Hematopoietic multipotent progenitor cell treated with erythropoietin and hydrocortisone succinate and interleukin-3 and kit ligand, for 6 days (in vitro differentiated cells): ENCODE measurements around the gene CHST7.

Experiments used
- DNase-seq: peaks from one replicate; pipeline ENCODE4 v3.0.0-alpha.2; 2015

The CHST7 gene

GRCh38 chrX:46610070-46610658, 36.6 kb downstream of the CHST7 start:
- no peak for DNase-seq

DNA sequence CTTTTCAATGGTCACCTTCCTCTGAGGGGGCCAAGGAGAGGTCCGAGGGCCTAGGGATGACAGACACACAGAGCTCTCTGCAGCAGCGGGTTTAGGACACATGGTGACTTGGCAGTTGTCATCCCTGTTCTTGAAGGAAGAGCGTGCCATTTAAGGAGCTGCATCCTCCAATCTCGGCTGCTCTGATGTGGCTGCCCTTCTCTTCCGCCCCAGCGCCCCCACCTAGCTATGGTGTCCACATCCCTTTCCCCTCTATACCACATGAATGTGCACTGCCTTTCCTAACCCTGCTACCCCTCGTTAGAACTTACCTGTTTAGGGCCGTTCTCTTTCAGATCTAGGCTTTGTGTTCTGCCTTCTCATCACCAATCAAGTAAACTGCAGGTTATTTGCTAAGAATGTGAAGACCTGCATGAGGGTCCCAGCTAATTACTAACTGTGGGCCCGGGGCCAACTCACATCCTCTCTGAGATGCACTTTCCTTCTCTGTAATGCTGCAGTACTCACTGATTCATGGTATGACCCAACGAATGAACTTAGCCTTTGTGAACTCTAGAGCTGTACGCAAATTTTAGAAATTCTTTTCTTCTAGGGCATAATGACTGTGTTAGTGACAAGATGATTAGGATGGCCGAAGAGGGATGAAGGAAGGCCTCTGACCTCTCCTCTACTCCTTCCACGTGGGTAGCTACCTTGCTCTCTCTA, 38.2 kb downstream of the CHST7 start:
- DNase-seq, result no peak

DNA sequence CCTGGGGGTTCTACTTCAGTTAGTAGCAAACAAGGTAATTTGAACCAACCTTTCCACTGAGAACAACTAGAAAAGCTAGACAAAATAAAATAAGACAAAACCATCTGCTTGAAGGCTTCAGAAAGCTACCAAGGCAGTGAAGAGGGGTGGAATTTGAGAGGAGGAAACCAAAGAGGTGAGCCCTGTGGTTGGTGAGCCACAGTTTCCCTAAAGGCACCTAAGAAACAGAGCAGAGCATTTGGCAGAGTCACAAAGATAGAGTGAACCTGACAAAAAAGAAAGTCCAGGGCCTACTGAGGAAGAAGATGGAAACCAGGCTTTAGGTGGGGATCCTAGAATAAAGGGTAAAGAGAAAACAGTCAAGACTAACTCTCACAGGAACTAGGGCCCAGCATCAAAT, 44.3 kb downstream of the CHST7 start:
- no peak for DNase-seq

GRCh38 chrX:46618947-46619346, 45.4 kb downstream of the CHST7 start:
- DNase-seq, result no peak

DNA sequence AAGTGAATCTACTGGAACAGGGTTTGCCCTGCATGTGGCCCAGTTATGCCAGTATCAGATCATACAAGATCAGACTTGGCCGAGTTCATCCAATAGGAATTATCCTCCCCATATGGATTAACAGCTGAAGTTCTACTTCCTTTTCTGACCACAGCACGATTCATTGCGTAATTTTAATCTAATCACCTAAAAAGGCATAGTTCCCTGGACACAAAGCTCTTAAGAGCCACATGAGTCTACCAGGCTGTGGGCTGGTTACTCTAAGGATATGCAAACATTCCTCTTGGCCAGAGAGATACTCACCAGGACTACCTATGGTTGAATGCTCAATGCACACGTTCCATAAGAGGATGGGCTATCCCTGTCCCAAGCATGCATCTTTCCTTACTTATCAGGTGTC, 46.9 kb downstream of the CHST7 start:
- DNase-seq, result no peak

DNA sequence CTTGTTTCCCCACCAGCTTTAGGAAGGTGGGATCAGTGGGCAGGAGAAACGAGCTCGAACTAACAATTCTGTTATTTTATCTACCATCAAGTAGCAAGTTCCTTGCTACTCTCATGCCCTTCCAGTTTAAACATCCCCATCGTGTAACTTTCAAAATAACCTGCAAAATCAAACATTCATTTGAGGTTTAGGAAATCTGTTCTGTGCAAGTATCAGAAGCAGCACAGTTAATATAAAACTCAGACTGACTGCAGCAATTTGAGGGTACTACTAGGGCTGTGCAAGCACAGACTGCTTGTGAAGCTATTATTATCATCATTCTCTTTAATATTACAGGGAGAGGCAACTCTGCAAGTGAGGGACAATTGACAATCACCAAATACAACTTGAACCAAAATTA, 48.0 kb downstream of the CHST7 start:
- DNase-seq, result no peak

GRCh38 chrX:46624090-46624786, 50.7 kb downstream of the CHST7 start:
- no peak for DNase-seq

GRCh38 chrX:46626566-46626965, 53.0 kb downstream of the CHST7 start:
- DNase-seq, result peak; percentile 47

DNA sequence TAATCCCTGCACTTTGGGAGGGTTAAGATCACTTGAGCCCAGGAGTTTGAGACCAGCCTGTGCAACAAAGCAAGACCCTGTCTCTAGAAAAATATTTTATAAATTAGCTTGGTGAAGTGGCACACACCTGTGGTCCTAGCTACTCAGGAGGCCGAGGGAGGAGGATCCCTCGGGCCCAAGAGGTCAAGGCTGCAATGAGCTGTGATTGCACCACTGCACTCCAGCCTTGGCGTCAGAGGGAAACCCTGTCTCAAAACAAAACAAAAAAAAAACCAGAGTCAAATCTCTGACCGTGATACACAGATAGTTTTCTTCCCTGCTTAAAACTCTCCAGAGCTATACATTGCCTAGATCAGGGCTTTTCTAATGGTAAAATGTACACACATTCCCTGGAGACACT, 53.5 kb downstream of the CHST7 start:
- no peak for DNase-seq

- no peak for DNase-seq
Observed at GRCh38 chrX:46627711-46628419, 54.3 kb downstream of the CHST7 start.

DNA sequence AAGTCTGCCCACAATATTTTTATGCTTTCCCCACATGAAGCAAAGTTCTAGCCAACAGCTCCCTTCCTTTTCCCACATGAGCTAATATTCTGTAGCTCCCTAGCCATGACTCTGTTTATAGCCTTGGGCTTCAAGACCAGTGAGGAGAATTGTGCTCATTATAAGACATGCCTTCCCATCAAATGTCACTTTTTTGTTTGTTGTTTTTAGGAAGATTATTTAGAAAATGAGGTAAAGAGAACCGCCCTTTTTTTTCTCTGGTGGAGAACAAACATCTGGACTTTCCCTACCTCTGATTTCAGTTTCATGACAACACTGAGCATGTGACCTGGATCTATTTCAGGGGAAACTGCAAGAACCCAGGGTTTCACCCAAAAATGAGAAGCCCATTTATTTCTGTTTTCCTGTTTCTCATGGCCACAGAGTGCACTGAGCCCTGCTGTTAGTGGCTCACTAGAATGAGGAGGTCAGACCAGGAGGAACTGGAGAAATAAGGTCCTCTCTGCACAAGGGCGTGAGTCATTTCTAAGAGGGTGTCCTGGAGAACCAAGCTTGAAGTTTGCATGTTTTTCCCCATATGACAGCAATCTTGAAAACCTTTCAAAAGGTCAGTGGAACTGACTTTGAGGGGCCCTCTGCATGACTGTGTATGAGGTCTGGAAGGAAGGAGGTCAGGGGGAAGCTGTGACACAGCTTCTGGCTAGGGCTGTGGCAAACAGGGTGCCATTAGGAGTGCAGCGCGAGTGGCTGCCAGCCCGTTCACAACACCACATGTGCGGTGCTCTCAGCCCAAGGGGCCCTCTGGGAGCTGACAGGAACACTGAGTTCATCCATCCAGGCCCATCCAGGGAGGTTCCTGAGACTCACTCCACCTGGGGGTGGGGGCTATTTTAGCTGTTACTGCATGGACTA, 55.2 kb downstream of the CHST7 start:
- peak; percentile 5 for DNase-seq

DNA sequence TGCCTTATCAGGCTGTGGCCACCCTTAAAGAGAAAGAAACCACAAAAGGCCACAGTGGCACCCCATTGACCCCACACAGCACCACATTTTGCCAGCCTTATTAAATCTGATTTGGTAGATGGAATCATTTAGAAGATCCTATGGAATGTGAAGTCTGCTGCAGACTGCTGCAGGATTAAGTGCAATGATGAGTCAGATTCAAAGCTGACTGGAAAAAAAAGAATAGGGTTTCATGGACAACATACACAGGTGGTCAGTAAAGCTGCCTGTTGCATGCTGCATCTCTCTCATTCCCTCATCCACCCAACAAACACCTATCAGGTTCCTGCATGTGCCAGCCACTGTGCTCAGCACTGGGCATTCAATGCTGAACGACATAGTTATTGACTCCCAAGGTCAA, 56.6 kb downstream of the CHST7 start:
- no peak for DNase-seq

GRCh38 chrX:46634577-46634976, 61.0 kb downstream of the CHST7 start:
- DNase-seq, result no peak

GRCh38 chrX:46635186-46635585, 61.6 kb downstream of the CHST7 start:
- DNase-seq, result no peak

DNA sequence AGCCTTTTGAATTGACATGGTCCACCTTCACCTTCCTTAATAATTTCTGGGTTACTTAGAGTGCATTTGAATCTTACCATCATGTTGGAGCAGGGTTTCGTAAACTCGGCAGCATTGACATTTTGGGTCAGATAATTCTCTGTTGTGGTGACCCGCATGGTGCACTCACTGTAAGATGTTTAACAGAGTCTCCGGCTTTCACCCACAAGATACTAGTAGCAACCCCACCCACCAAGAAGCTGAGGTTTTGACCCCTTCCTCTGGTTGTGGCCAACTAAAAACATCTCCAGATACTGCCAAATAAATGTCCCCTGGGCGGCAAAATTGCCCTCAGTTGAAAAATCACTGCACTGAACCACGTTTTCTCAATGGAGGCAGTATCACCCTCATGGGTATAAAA, 62.7 kb downstream of the CHST7 start:
- no peak for DNase-seq

DNA sequence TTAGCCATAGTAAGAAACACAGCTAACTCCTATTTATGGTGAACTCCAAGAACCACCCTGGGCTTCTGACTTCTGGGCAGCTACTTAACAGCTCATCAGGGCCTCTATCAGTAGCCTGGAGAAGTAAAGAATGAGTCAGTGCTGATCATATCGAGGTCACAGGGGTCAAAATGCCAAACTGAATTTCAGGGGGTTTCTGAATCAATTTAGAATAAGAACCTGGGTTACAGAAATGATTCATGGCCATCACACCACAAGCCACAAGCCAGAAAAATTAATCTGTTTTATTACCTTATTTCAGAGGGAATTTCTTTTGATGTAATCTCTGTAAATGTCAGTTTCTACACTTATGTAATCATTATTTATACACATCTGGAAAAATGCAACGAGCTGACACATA, 64.4 kb downstream of the CHST7 start:
- peak; percentile 9 for DNase-seq

GRCh38 chrX:46642145-46642544, 68.6 kb downstream of the CHST7 start:
- peak; percentile 49 for DNase-seq

- no peak for DNase-seq
Observed at GRCh38 chrX:46643636-46644035, 70.1 kb downstream of the CHST7 start.

DNA sequence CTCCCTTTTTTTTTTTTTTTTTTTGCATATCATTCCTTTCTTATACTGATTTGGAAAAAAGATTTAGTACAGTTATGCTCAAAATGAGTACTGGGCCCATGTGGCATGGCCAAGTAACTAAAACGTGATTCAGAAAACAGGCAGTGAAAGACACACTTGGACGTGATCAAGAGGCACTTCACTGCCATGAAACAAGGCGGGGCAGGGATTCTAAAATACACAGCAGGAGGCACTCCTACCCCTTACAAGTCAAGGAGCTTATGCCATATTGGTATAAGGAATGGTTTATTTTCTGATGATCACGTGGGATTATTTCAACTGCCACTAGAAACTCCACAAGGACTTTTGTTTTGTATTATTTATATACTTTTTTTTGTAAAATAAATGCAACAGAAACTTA, 72.0 kb downstream of the CHST7 start:
- DNase-seq, result no peak

DNA sequence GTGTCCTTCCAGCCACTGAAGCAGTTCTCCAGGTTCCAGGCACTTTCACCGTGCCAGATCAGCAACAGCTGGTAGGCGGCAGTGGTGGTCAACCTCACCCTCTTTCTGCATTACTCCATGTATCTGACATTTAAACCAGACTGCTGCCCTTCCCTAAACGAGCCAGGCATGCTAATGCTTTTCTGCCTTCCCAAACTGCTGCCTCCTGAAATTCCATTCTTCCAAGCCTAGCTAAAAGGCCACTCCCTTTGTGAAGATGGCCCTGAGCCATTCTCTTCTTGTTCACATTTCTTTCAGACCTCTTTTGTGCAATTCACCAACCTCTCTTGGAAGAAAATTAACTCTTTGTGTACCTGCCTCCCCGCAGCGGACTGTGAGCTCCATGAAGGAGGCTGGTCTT, 73.7 kb downstream of the CHST7 start:
- DNase-seq, result no peak
